ENCODE data around the gene ARG1. TPM values are rescaled to one million over a fixed set of nuclear protein-coding genes. Genes with fewer than 3 reads are reported as not detected.
"Not testable (repeated sequence)": the region's sequence is repeated elsewhere in the genome, so short reads cannot be mapped to it uniquely, and the experiment has no call there.

ARG1 gene
- total RNA-seq (2014; rRNA removed; shearing (Covaris generic); ENCODE audit: low replicate concordance), result not detected in 2 replicates

GRCh38 chr6:131572686-131573415 is at the start of gene ARG1:
ARG1 (plus strand) TSS chr6:131573226; CDS start chr6:131573283, 57 bp downstream.
- Histone ChIP-seq H3K4me3 (no peak within 1 kb of the TSS), H3K36me3 (no peaks in the 10 kb centered on the region)
- no peak for DNase-seq

GRCh38 chr6:131523988-131524673 is 48.9 kb upstream of the ARG1 start:
- Histone ChIP-seq H3K9me3 (0 out of 2 replicates have a peak, but pooled peaks cover 2% of the 10 kb centered on the region), H3K27me3 (no peaks in the 10 kb centered on the region), H3K4me3 (no peak overlapping the region), H3K36me3 (no peaks in the 10 kb centered on the region)
- no peak for DNase-seq

More at GRCh38 chr6:131572686-131573415, at the start of gene ARG1:
- no peaks in the 10 kb centered on the region for H3K27me3 ChIP-seq
- H3K9me3 ChIP-seq, result no peaks in the 10 kb centered on the region

- DNase-seq, result no peak
- 0 out of 2 replicates have a peak, but pooled peaks cover 2% of the 10 kb centered on the region for H3K9me3 ChIP-seq
- H3K4me3 ChIP-seq, result no peak overlapping the region
- no peaks in the 10 kb centered on the region for H3K36me3 ChIP-seq
- H3K27me3 ChIP-seq, result no peaks in the 10 kb centered on the region
Measured at GRCh38 chr6:131524695-131525336, 48.2 kb upstream of the ARG1 start.

GRCh38 chr6:131530936-131531335 is 42.1 kb upstream of the ARG1 start:
- H3K36me3 ChIP-seq, H3K4me3 ChIP-seq, H3K9me3 ChIP-seq, DNase-seq, H3K27me3 ChIP-seq: not testable (repeated sequence)

- not testable (repeated sequence) for DNase-seq, H3K27me3 ChIP-seq, H3K36me3 ChIP-seq, H3K4me3 ChIP-seq, H3K9me3 ChIP-seq
Measured at GRCh38 chr6:131531681-131532080, 41.3 kb upstream of the ARG1 start.

- DNase-seq, result no peak
- no peaks in the 10 kb centered on the region for H3K36me3 ChIP-seq
- no peaks in the 10 kb centered on the region for H3K9me3 ChIP-seq
Measured at GRCh38 chr6:131532580-131533039, 40.4 kb upstream of the ARG1 start.

GRCh38 chr6:131538615-131539014 is 34.4 kb upstream of the ARG1 start:
- not testable (repeated sequence) for DNase-seq, H3K9me3 ChIP-seq, H3K36me3 ChIP-seq, H3K27me3 ChIP-seq, H3K4me3 ChIP-seq

More at GRCh38 chr6:131532580-131533039, 40.4 kb upstream of the ARG1 start:
- H3K27me3 ChIP-seq, result no peaks in the 10 kb centered on the region
- no peak overlapping the region for H3K4me3 ChIP-seq

GRCh38 chr6:131545317-131545716 is 27.7 kb upstream of the ARG1 start:
- no peaks in the 10 kb centered on the region for H3K9me3 ChIP-seq
- DNase-seq, result no peak
- no peaks in the 10 kb centered on the region for H3K27me3 ChIP-seq
- no peak overlapping the region for H3K4me3 ChIP-seq
- H3K36me3 ChIP-seq, result no peaks in the 10 kb centered on the region

- DNase-seq, result no peak
- Histone ChIP-seq H3K9me3 (no peaks in the 10 kb centered on the region), H3K36me3 (no peaks in the 10 kb centered on the region), H3K27me3 (no peaks in the 10 kb centered on the region), H3K4me3 (no peak overlapping the region)
Measured at GRCh38 chr6:131547488-131547887, 25.5 kb upstream of the ARG1 start.

GRCh38 chr6:131548441-131548840 is 24.6 kb upstream of the ARG1 start:
- no peak overlapping the region for H3K4me3 ChIP-seq
- H3K27me3 ChIP-seq, result no peaks in the 10 kb centered on the region
- DNase-seq, result no peak
- H3K9me3 ChIP-seq, result no peaks in the 10 kb centered on the region
- no peaks in the 10 kb centered on the region for H3K36me3 ChIP-seq

- no peaks in the 10 kb centered on the region for H3K36me3 ChIP-seq
- DNase-seq, result no peak
- no peak overlapping the region for H3K4me3 ChIP-seq
- H3K27me3 ChIP-seq, result no peaks in the 10 kb centered on the region
- H3K9me3 ChIP-seq, result no peaks in the 10 kb centered on the region
Measured at GRCh38 chr6:131549811-131550210, 23.2 kb upstream of the ARG1 start.

- DNase-seq, result no peak
- no peaks in the 10 kb centered on the region for H3K9me3 ChIP-seq
- no peaks in the 10 kb centered on the region for H3K27me3 ChIP-seq
- no peaks in the 10 kb centered on the region for H3K36me3 ChIP-seq
- no peak overlapping the region for H3K4me3 ChIP-seq
Measured at GRCh38 chr6:131551902-131552301, 21.1 kb upstream of the ARG1 start.

- H3K27me3 ChIP-seq, result no peaks in the 10 kb centered on the region; the same call in 1 of the 2 replicates
- H3K4me3 ChIP-seq, result no peak overlapping the region
- no peak for DNase-seq
- H3K9me3 ChIP-seq, result no peaks in the 10 kb centered on the region
- no peaks in the 10 kb centered on the region for H3K36me3 ChIP-seq
Measured at GRCh38 chr6:131552572-131552971, 20.5 kb upstream of the ARG1 start.

GRCh38 chr6:131555992-131556391 is 17.0 kb upstream of the ARG1 start:
- no peak for DNase-seq
- Histone ChIP-seq H3K27me3 (no peaks in the 10 kb centered on the region; the same call in 1 of the 2 replicates), H3K36me3 (no peaks in the 10 kb centered on the region), H3K9me3 (no peaks in the 10 kb centered on the region), H3K4me3 (no peak overlapping the region)

GRCh38 chr6:131558922-131559321 is 14.1 kb upstream of the ARG1 start:
- no peak for DNase-seq
- no peaks in the 10 kb centered on the region for H3K36me3 ChIP-seq
- H3K27me3 ChIP-seq, result no peaks in the 10 kb centered on the region; the same call in 1 of the 2 replicates
- no peaks in the 10 kb centered on the region for H3K9me3 ChIP-seq
- H3K4me3 ChIP-seq, result no peak overlapping the region

GRCh38 chr6:131561925-131562707 is 10.9 kb upstream of the ARG1 start:
- Histone ChIP-seq H3K27me3 (no peaks in the 10 kb centered on the region; the same call in 1 of the 2 replicates), H3K36me3 (no peaks in the 10 kb centered on the region), H3K9me3 (no peaks in the 10 kb centered on the region), H3K4me3 (no peak overlapping the region)
- DNase-seq, result no peak
